Left hindlimb (tissue), 1 donor: ENCODE measurements around the gene ALDH1B1.
"Not testable (repeated sequence)": the region's sequence is repeated elsewhere in the genome, so short reads cannot be mapped to it uniquely, and the experiment has no call there.

Source experiments
- DNase-seq: peaks from one replicate; pipeline ENCODE4 v3.0.0-alpha.2; 2018

Gene ALDH1B1

GRCh38 chr9:38388283-38389223, 3.9 kb upstream of the ALDH1B1 start:
- DNase-seq = no peak

GRCh38 chr9:38389313-38389712, 3.2 kb upstream of the ALDH1B1 start:
- no peak for DNase-seq

- no peak for DNase-seq
Measured at GRCh38 chr9:38390442-38390841, 2.1 kb upstream of the ALDH1B1 start.

GRCh38 chr9:38390851-38391250, 1.7 kb upstream of the ALDH1B1 start:
- no peak for DNase-seq

- no peak for DNase-seq
Measured at GRCh38 chr9:38391278-38392118, 1.0 kb upstream of the ALDH1B1 start.

GRCh38 chr9:38393128-38393796, 760 bp downstream of the ALDH1B1 start:
- DNase-seq = no peak

- no peak for DNase-seq
Measured at GRCh38 chr9:38394416-38394815, 1.9 kb downstream of the ALDH1B1 start.

- no peak for DNase-seq
Measured at GRCh38 chr9:38395653-38396370, 3.3 kb downstream of the ALDH1B1 start.

GRCh38 chr9:38396371-38396671, 3.8 kb downstream of the ALDH1B1 start:
- no peak for DNase-seq

GRCh38 chr9:38399191-38399590, 6.7 kb downstream of the ALDH1B1 start:
- not testable (repeated sequence) for DNase-seq

- DNase-seq = no peak
Measured at GRCh38 chr9:38401994-38402393, 9.5 kb downstream of the ALDH1B1 start.

GRCh38 chr9:38404314-38404713, 11.8 kb downstream of the ALDH1B1 start:
- DNase-seq = no peak

GRCh38 chr9:38405785-38406184, 13.3 kb downstream of the ALDH1B1 start:
- no peak for DNase-seq

GRCh38 chr9:38406476-38407186, 14.1 kb downstream of the ALDH1B1 start:
- no peak for DNase-seq

- DNase-seq = no peak
Measured at GRCh38 chr9:38408719-38409118, 16.2 kb downstream of the ALDH1B1 start.

- DNase-seq = no peak
Measured at GRCh38 chr9:38412751-38413150, 20.2 kb downstream of the ALDH1B1 start.

GRCh38 chr9:38413283-38413682, 20.8 kb downstream of the ALDH1B1 start:
- no peak for DNase-seq

GRCh38 chr9:38414040-38414723, 21.7 kb downstream of the ALDH1B1 start:
- no peak for DNase-seq

GRCh38 chr9:38415856-38416255, 23.4 kb downstream of the ALDH1B1 start:
- DNase-seq = no peak

- no peak for DNase-seq
Measured at GRCh38 chr9:38416461-38416860, 24.0 kb downstream of the ALDH1B1 start.
